ENCODE measurements around the gene MAPKAP1. TPM values are rescaled to one million over a fixed set of nuclear protein-coding genes. Genes with fewer than 3 reads are reported as not detected.

The MAPKAP1 gene
- total and polyA plus RNA-seq, 4 donors, result 44.5 to 64.0 (median 62.6) TPM

DNA sequence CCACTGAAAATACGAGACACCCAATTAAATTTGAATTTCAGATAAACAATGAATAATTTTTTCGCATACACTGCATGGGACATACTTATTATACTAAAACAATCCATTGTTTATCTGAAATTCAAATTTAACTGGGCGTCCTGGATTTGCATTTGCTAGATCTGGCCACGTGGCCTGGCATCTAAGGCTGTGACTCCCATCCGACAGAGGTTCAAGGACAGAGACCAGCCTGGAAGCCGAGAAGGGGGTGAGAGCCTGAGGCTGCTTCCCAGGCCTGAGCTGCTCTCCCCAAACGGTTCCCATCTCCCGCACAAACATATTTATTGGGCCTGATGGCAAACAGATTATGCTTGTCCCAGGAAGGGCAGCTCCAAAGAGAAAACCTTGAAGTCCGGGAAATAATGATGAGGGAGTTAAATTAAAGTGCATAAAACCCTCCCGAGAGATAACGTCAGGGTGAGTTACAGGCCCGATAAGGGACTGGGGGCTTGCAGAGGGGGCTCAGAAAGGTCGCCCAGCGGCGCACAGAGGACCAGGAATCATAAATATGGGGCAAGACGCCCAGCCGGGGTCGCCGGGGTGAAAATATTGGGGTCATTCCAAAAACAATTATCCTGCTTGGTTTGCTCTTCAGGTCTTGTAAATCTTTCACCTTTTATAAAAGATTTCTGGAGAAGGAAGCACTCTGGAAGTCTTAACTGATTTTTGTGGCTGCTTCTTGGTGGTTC, 281.7 kb downstream of the MAPKAP1 start:
- H3K27me3 ChIP-seq (ENCODE audit: control insufficient read depth, insufficient read depth, low read length), result no peaks in the 10 kb centered on the region
- WGBS (ENCODE audit: insufficient coverage), result 74% methylated on average over 12 of the region's 19 CpGs
- H3K36me3 ChIP-seq (ENCODE audit: control insufficient read depth, insufficient read depth, low read length), result no peaks in the 10 kb centered on the region
- H3K27ac ChIP-seq (ENCODE audit: low read depth, low read length), result no peak overlapping the region
- no peak overlapping the region for H3K4me3 ChIP-seq (ENCODE audit: low read depth, low read length)
- H3K4me1 ChIP-seq (ENCODE audit: control insufficient read depth, insufficient read depth, low read length), result peaks cover 4% of the 10 kb centered on the region
- H3K9me3 ChIP-seq (ENCODE audit: control insufficient read depth, insufficient read depth, low read length), result no peaks in the 10 kb centered on the region
- DNase-seq (ENCODE audit: low read depth in 4 of 6, low spot score in 6 of 6), result no peak

DNA sequence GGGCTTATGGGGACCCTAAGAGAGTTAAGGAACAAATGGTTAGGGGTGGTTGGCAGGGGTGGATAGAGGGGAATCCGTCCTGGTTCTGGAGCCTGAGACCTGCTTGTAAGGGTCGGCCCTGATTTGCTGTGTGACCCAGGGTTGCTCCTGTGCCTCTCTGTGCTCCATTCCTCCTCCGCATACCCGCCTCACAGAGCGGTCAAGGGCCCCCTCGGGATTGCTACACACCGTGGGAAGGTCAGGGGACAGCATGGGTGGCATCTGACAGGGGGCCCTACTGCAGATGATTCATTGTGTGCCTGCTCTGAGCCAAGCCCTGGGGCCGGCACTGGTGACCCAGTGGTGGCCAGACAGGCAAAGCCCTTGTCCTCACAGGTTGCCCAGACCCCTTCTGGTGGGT, 283.0 kb downstream of the MAPKAP1 start:
- no peak overlapping the region for H3K27ac ChIP-seq (ENCODE audit: low read depth, low read length)
- no peaks in the 10 kb centered on the region for H3K9me3 ChIP-seq (ENCODE audit: control insufficient read depth, insufficient read depth, low read length)
- peaks cover 4% of the 10 kb centered on the region for H3K4me1 ChIP-seq (ENCODE audit: control insufficient read depth, insufficient read depth, low read length)
- no peaks in the 10 kb centered on the region for H3K36me3 ChIP-seq (ENCODE audit: control insufficient read depth, insufficient read depth, low read length)
- DNase-seq (ENCODE audit: low read depth in 4 of 6, low spot score in 6 of 6), result no peak
- H3K4me3 ChIP-seq (ENCODE audit: low read depth, low read length), result no peak overlapping the region
- no peaks in the 10 kb centered on the region for H3K27me3 ChIP-seq (ENCODE audit: control insufficient read depth, insufficient read depth, low read length)
- 89% methylated on average over 8 of the region's 8 CpGs for WGBS (ENCODE audit: insufficient coverage)

DNA sequence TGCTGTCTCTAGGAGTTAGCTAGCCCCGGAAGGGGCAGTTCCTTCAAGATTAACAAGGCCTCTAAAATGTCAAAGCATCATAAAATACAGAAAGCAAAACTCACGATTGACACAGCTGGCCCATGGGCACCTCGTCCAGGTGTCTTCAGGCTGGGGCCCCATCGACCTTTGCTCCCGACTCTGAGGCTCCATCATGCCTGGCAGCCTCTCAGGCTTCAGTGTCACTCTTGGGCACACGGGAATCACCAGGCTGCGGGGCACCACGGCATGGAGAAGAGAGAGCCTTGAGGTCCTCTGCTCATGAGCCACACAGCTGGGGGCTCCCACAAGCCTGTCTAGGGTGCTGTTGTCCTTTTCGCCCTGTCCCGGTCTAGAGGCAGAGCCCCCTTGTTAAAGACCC, 284.2 kb downstream of the MAPKAP1 start:
- no peak for DNase-seq (ENCODE audit: low read depth in 4 of 6, low spot score in 6 of 6)
- H3K4me1 ChIP-seq (ENCODE audit: control insufficient read depth, insufficient read depth, low read length), result peaks cover 4% of the 10 kb centered on the region
- H3K4me3 ChIP-seq (ENCODE audit: low read depth, low read length), result no peak overlapping the region
- no peaks in the 10 kb centered on the region for H3K9me3 ChIP-seq (ENCODE audit: control insufficient read depth, insufficient read depth, low read length)
- H3K27ac ChIP-seq (ENCODE audit: low read depth, low read length), result no peak overlapping the region
- H3K27me3 ChIP-seq (ENCODE audit: control insufficient read depth, insufficient read depth, low read length), result no peaks in the 10 kb centered on the region
- H3K36me3 ChIP-seq (ENCODE audit: control insufficient read depth, insufficient read depth, low read length), result no peaks in the 10 kb centered on the region
- WGBS (ENCODE audit: insufficient coverage), result 93% methylated on average over 9 of the region's 10 CpGs

DNA sequence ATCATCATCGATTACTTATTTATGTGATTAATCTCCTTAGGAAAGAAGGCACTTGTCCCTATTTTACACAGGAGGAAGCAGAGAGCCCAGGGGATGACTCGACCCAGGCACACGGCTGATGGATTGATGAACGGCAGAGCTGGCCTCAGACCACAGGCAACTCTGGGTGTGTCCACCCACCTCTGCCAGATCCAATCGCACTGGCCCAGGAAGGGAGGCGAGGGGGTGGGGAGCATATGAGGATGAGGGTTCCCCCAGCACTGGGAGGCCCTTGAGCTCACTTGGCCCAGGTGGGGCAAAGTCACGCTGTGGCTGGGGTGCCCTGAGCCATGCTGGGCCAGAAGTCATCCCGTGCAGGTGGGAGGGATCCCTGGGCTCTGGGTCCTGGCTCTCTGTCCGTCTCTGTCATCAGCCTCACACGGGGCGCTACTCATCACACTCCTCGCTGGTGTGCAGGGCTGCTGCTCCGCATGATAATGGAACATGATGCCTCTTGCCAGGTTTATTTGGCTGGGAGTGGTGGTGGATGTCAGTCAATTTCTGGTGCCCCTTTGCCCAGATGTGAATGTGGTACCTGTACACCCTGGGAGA, 285.3 kb downstream of the MAPKAP1 start:
- WGBS (ENCODE audit: insufficient coverage), result 74% methylated on average over 11 of the region's 13 CpGs
- no peaks in the 10 kb centered on the region for H3K4me1 ChIP-seq (ENCODE audit: control insufficient read depth, insufficient read depth, low read length)
- H3K9me3 ChIP-seq (ENCODE audit: control insufficient read depth, insufficient read depth, low read length), result no peaks in the 10 kb centered on the region
- H3K27me3 ChIP-seq (ENCODE audit: control insufficient read depth, insufficient read depth, low read length), result no peaks in the 10 kb centered on the region
- no peaks in the 10 kb centered on the region for H3K36me3 ChIP-seq (ENCODE audit: control insufficient read depth, insufficient read depth, low read length)
- no peak overlapping the region for H3K27ac ChIP-seq (ENCODE audit: low read depth, low read length)
- no peak for DNase-seq (ENCODE audit: low read depth in 4 of 6, low spot score in 6 of 6)
- H3K4me3 ChIP-seq (ENCODE audit: low read depth, low read length), result no peak overlapping the region

DNA sequence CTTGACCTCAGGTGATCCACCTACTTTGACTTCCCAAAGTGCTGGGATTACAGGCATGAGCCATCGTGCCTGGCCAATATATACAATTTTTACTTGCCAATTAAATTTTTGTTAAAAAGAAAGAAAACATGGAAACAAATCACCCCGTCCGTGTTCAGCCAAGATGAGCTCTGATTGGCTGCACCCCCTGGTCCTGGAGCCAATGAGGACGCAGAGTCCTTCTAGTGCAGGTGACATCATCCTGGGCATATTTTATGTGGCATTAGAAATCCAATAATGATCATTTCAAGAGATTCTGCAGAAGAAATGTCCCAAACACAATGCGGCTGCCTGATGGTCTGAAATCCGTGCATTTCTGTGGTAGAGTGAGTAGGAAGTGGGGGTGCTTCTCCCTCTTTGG, 285.8 kb downstream of the MAPKAP1 start:
- peaks cover 4% of the 10 kb centered on the region for H3K4me1 ChIP-seq (ENCODE audit: control insufficient read depth, insufficient read depth, low read length)
- no peaks in the 10 kb centered on the region for H3K27me3 ChIP-seq (ENCODE audit: control insufficient read depth, insufficient read depth, low read length)
- no peak overlapping the region for H3K4me3 ChIP-seq (ENCODE audit: low read depth, low read length)
- no peaks in the 10 kb centered on the region for H3K9me3 ChIP-seq (ENCODE audit: control insufficient read depth, insufficient read depth, low read length)
- WGBS (ENCODE audit: insufficient coverage), result 88% methylated on average over 5 of the region's 6 CpGs
- no peaks in the 10 kb centered on the region for H3K36me3 ChIP-seq (ENCODE audit: control insufficient read depth, insufficient read depth, low read length)
- DNase-seq (ENCODE audit: low read depth in 4 of 6, low spot score in 6 of 6), result no peak
- no peak overlapping the region for H3K27ac ChIP-seq (ENCODE audit: low read depth, low read length)

DNA sequence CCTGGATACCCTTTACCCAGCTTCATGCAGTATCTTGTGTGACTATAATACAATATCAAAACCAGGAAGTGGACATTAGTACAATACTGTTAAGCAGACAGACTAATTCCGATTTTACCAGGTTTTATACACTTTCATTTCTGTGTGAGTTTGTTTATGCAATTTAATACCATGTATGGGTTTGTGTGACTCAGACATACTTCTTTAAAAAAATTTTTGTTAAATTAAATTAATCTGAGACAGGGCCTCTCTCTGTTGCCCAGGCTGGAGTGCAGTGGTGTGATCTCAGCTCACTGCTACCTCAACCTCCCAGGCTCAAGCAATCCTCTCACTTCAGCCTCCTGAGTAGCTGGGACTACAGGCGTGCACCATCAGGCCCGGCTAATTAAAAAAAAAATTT, 288.6 kb downstream of the MAPKAP1 start:
- no peaks in the 10 kb centered on the region for H3K36me3 ChIP-seq (ENCODE audit: control insufficient read depth, insufficient read depth, low read length)
- WGBS (ENCODE audit: insufficient coverage), result no CpG with 5 or more reads among the region's 3 CpGs
- H3K9me3 ChIP-seq (ENCODE audit: control insufficient read depth, insufficient read depth, low read length), result no peaks in the 10 kb centered on the region
- no peak overlapping the region for H3K27ac ChIP-seq (ENCODE audit: low read depth, low read length)
- peaks cover 10% of the 10 kb centered on the region for H3K4me1 ChIP-seq (ENCODE audit: control insufficient read depth, insufficient read depth, low read length)
- H3K27me3 ChIP-seq (ENCODE audit: control insufficient read depth, insufficient read depth, low read length), result no peaks in the 10 kb centered on the region
- no peak overlapping the region for H3K4me3 ChIP-seq (ENCODE audit: low read depth, low read length)
- DNase-seq (ENCODE audit: low read depth in 4 of 6, low spot score in 6 of 6), result no peak

DNA sequence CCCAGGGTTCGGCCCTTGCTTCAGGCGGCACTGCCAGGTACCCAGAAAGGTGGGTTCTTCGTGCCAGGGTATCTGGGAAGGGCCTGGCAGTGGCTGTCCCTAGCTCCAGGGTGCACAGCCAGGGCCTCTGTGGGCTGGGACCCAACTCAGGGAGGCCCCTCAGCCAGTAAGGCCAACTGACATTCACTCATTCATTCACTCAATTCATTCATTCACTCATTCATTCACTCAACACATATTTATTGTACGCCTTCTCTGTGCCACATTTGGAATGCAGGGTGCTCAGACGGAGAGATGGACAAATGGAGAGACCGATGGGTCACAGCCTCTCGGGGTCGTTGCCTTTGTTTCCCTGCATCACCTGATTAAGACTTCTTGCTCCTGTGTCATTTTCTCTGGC, 290.5 kb downstream of the MAPKAP1 start:
- no peak overlapping the region for H3K27ac ChIP-seq (ENCODE audit: low read depth, low read length)
- no peaks in the 10 kb centered on the region for H3K9me3 ChIP-seq (ENCODE audit: control insufficient read depth, insufficient read depth, low read length)
- H3K36me3 ChIP-seq (ENCODE audit: control insufficient read depth, insufficient read depth, low read length), result no peaks in the 10 kb centered on the region
- H3K27me3 ChIP-seq (ENCODE audit: control insufficient read depth, insufficient read depth, low read length), result no peaks in the 10 kb centered on the region
- peaks cover 10% of the 10 kb centered on the region for H3K4me1 ChIP-seq (ENCODE audit: control insufficient read depth, insufficient read depth, low read length)
- WGBS (ENCODE audit: insufficient coverage), result 89% methylated on average over 7 of the region's 8 CpGs
- no peak overlapping the region for H3K4me3 ChIP-seq (ENCODE audit: low read depth, low read length)
- DNase-seq (ENCODE audit: low read depth in 4 of 6, low spot score in 6 of 6), result no peak

DNA sequence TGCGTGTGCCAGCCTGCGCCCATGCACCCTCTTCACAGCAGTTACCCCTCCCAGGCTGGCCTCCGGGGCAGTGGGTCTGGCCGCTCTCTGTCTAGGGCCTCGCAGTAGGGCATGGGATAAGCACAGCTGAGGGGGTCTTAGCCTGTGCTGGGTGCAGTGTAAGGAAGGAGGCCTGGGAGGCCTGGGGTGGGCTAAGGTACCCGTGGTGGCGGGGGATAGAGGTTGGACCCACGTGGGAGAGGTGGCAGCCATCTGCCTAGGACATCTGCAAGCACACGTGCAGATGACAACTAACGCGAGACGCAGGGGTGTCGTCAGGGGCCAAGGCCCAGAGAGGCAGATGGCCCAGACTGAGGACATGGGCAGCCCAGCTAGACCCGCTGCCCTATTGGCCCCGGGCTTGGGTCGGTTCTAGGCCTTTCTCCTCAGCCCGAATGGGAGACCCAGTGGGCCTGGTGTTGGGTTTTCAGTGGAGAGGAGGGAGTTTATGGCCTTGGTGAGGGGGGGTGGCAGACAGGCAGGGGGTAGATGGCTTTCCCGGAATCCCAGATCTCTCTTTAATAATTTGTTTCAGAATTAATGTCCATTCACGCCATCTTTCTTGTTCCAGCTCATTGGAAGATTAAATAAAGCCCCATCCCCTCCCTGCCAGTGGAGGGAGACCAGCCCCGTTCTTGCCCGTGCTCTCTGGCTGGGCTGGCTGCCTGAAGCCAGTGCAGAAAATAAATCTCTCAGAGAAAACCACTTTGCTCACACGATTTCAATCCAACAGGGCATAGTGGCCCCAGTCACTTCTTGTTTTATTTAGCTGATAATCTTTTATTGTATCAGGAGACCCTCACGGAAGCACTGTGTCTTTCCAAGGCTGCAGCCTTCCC, 291.2 kb downstream of the MAPKAP1 start:
- no peaks in the 10 kb centered on the region for H3K36me3 ChIP-seq (ENCODE audit: control insufficient read depth, insufficient read depth, low read length)
- no peak overlapping the region for H3K4me3 ChIP-seq (ENCODE audit: low read depth, low read length)
- H3K27ac ChIP-seq (ENCODE audit: low read depth, low read length), result no peak overlapping the region
- WGBS (ENCODE audit: insufficient coverage), result 81% methylated on average over 21 of the region's 23 CpGs
- no peaks in the 10 kb centered on the region for H3K27me3 ChIP-seq (ENCODE audit: control insufficient read depth, insufficient read depth, low read length)
- H3K9me3 ChIP-seq (ENCODE audit: control insufficient read depth, insufficient read depth, low read length), result no peaks in the 10 kb centered on the region
- DNase-seq (ENCODE audit: low read depth in 4 of 6, low spot score in 6 of 6), result peak in 3 of 6 donors; percentile 20 to 76 (median 24)
- peaks cover 10% of the 10 kb centered on the region for H3K4me1 ChIP-seq (ENCODE audit: control insufficient read depth, insufficient read depth, low read length)

DNA sequence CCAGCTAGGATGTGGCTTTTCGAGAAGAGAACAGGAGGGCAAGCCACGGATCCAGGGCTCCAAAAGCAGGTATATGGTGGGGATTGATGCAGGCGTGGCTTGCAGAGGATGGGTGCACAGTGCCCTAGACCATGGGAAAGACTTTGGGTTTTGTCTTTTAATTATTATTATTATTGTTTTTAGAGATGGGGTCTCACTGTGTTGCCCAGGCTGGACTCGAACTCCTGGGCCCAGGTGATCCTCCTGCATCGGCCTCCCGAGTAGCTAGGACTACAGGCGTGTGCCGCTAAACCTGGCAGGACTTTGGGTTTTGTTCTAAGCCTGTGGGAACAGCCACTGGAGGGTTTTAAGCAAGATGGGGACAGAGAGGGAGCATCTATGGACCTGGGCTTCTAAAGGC, 293.4 kb downstream of the MAPKAP1 start:
- no peak overlapping the region for H3K4me3 ChIP-seq (ENCODE audit: low read depth, low read length)
- no peak overlapping the region for H3K27ac ChIP-seq (ENCODE audit: low read depth, low read length)
- no peak for DNase-seq (ENCODE audit: low read depth in 4 of 6, low spot score in 6 of 6)
- H3K36me3 ChIP-seq (ENCODE audit: control insufficient read depth, insufficient read depth, low read length), result no peaks in the 10 kb centered on the region
- H3K9me3 ChIP-seq (ENCODE audit: control insufficient read depth, insufficient read depth, low read length), result no peaks in the 10 kb centered on the region
- H3K4me1 ChIP-seq (ENCODE audit: control insufficient read depth, insufficient read depth, low read length), result peaks cover 16% of the 10 kb centered on the region
- 92% methylated on average over 7 of the region's 8 CpGs for WGBS (ENCODE audit: insufficient coverage)
- peaks cover 3% of the 10 kb centered on the region for H3K27me3 ChIP-seq (ENCODE audit: control insufficient read depth, insufficient read depth, low read length)

Measured in spinal cord (tissue), 10 donors.